HG02571 (cell line): Measurements from ENCODE around the gene FBXO33.
"Not testable (repeated sequence)": the region's sequence is repeated elsewhere in the genome, so short reads cannot be mapped to it uniquely, and the experiment has no call there.

Experiments
- ATAC-seq: cut with Tn5 transposase; IDR thresholded peaks from one replicate; pipeline ENCODE4 v1.9.1; 2021; ENCODE audit warnings: mild to moderate bottlenecking, moderate library complexity; ENCODE audit not compliant: unreplicated experiment

The FBXO33 gene

GRCh38 chr14:39374851-39375250 is 57.4 kb downstream of the FBXO33 start:
- ATAC-seq = no peak

- no peak for ATAC-seq
Observed at GRCh38 chr14:39372656-39373055, 59.6 kb downstream of the FBXO33 start.

DNA sequence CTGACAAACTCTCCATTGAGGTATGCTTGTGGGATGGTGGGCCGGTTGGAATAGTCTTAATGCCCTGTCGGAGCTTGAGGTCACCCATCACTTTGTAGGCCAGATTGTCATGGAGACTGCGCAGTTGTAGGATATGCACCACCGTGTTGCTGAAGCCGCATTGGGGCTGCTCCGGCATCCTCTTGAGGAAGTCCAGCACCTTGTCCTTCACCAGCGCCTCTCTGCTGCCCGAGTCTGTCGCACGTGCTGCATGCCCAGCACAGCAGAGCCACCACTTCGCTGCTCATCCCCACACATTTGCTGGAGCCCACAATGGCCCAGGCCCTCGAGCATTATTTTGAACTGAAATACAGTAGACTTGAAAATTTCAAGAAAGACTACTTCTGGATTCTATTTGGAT is 61.8 kb downstream of the FBXO33 start:
- ATAC-seq = no peak

DNA sequence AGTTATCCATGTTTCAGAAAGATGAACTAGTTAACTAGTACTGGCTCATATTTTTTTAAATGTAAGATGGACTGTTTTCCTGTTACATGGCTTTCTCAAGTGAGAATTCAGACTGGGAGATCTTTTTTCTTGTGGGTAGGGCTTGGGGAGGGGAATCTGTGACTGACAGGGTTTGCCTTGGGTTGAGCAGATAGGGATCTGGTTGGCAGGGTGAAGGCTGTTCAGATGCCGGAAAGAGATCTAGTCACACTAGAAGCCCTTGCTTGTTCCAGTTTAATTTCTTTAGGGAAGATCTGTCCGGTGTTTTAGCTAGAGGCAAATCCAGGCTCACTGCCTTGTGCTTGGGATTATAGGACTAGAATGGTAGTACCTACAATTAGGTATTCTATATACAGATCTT is 63.2 kb downstream of the FBXO33 start:
- no peak for ATAC-seq

- no peak for ATAC-seq
Observed at GRCh38 chr14:39368261-39368959, 63.8 kb downstream of the FBXO33 start.

GRCh38 chr14:39367387-39367751 is 64.9 kb downstream of the FBXO33 start:
- ATAC-seq = no peak

GRCh38 chr14:39366460-39367386 is 65.5 kb downstream of the FBXO33 start:
- no peak for ATAC-seq

DNA sequence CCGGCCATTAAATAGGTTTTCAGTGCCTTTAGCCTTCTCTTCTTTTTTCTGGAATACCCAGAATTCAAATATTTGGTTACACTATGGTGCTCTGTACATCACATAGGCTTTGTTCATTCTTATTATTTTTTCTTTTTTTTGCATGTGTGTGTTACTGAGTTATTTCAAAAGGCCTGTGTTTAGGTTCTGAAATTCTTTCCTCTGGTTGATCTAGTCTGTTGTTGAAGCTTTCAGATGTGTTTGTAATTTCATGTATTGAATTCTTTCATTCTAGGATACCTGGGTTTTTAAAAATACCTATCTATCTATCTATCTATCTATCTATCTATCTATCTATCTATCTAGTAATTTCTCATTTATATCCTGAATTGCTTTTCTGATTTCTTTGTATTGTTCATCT is 66.9 kb downstream of the FBXO33 start:
- no peak for ATAC-seq

DNA sequence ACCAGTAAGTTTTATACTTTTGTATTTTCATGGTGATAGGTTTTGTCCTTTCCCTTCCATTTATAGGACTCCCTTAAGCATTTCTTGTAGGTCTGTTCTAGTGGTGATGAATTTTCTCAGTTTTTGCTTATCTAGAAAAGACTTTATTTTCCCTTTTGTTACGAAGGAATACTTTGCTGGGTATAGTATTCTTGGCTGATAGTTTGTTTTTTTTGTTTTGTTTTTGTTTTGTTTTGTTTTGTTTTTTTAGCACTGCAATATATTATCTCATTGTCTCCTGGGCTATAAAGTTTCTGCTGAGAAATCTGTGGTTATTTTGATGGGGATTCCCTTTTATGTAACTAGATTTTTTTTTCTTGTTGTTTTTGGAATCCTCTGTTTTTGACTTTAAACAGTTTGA is 67.7 kb downstream of the FBXO33 start:
- ATAC-seq = no peak

DNA sequence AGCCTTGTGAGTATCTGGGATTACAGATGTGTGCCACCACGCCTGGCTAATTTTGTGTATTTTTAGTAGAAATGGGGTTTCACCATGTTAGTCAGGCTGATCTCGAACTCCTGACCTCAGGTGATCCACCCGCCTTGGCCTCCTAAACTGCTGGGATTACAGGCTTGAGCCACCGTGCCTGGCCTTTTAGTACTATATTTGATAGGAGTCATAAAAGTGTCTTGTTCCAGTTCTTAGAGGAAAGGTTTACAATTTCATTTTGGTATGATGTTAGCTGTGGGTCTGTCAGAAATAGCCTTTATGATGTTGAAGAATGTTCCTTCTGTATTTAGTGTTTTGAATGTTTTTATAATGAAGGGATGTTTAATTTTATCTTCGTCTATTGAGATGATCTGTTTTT is 70.7 kb downstream of the FBXO33 start:
- not testable (repeated sequence) for ATAC-seq

DNA sequence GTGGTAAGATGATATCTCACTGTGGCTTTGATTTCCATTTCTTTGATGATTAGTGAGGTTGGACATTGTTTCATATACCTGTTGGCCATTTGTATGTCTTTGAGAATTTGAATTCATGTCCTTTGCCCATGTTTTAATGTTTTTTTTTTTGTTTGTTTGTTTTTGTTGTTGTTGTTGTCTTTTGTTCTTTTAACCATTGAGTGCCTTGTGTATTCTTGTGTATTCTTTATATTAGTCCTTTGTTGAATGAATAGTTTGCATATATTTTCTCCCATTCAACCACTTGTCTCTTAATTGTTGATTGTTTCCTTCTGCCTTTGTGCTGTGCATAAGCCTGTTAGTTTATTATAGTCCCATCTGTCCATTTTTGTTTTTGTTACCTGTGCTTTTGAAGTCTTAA is 71.9 kb downstream of the FBXO33 start:
- ATAC-seq = no peak

- not testable (repeated sequence) for ATAC-seq
Observed at GRCh38 chr14:39359069-39359468, 73.2 kb downstream of the FBXO33 start.

DNA sequence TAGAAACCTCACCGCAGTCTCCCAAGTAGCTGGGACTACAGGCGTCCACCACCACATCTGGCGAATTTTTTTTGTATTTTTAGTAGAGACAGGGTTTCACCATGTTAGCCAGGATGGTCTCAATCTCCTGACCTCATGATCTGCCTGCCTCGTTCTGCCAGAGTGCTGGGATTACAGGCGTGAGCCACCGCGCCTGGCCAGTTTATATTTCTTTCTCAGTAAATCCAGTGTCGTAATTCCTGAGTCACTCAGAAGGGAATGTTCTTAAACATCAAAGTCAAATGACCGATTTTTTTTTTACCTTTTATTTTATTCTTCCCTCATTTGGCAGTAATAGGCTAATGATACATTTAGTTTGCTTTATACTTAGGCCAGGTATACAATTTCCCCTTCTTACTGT is 80.5 kb downstream of the FBXO33 start:
- ATAC-seq = no peak

- no peak for ATAC-seq
Observed at GRCh38 chr14:39350866-39351265, 81.4 kb downstream of the FBXO33 start.
